Uterus (tissue), 2 donors: ENCODE measurements around the gene SLC25A29.

Source experiments
- CTCF ChIP-seq, 4 experiments: fragments of 200-600 bp in 2 of 4; fragments of 450-650 bp in 2 of 4; sonication (generic) in 2 of 4; IDR thresholded peaks; one replicate each; pipeline ENCODE4 v1.5.1; 2016 to 2019; ENCODE audit warnings: antibody characterized with exemption in 4 of 4, mild to moderate bottlenecking in 2 of 4, moderate library complexity in 1 of 4
- POLR2A ChIP-seq, 2 donors: fragments of 450-650 bp; IDR thresholded peaks; one replicate each; pipeline ENCODE4 v1.6.1; 2016; ENCODE audit warnings: antibody characterized with exemption in 2 of 2, mild to moderate bottlenecking in 1 of 2, moderate library complexity in 1 of 2

DNA sequence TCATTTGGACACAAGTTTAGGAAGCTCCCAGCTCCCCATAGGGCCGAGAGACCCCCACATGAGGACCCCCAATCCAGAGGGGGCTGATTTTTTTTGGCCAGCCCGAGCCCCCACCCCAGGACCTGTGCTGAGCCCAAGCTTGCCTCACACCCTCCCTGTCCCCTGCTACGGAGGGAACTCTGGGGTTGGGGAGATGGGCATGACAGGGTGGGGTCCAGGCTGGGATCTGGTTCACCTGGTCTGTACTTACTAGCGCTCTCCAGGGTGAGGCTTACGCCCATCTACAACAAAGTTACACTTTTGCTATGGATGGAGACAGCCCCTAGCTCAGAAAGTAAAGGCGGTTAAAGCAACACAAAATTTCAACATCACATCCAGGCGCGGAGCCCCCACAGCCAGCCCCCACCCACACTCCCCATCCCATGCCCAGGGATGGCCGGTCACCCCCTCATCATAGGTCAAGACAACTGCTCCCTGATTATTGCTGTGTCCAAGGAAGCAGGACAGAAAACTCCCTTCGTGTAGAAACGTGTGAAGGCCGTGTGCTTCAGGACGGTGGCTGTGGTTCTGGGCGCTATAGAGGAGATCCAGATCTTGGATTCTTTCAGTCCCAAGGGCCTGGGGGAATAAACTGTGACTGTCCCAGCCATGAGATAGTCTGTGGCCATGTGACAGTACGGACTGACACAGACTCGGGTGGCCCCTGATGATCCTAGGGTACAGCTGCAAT lies 10.7 kb downstream of the SLC25A29 start:
- TF ChIP-seq CTCF (IDR thresholded peaks at IDR 0.05): no peak
- no peak for TF ChIP-seq POLR2A (IDR thresholded peaks at IDR 0.05)
